B cell (primary cell): ENCODE data around the gene AP4M1.

ENCODE experiments used
- EZH2 ChIP-seq: IDR thresholded peaks from 2 replicates; pipeline ENCODE4 v1.6.1; 2012; ENCODE audit warnings: borderline replicate concordance, low read depth, mild to moderate bottlenecking, moderate library complexity, low read length; ENCODE audit not compliant: insufficient read depth, poor library complexity, severe bottlenecking
- TF ChIP-seq, protein P1 (sequence below): fragments of 200-600 bp; IDR thresholded peaks from one replicate; pipeline ENCODE4 v1.8.0; 2022; ENCODE audit warnings: antibody characterized with exemption, mild to moderate bottlenecking

DNA sequence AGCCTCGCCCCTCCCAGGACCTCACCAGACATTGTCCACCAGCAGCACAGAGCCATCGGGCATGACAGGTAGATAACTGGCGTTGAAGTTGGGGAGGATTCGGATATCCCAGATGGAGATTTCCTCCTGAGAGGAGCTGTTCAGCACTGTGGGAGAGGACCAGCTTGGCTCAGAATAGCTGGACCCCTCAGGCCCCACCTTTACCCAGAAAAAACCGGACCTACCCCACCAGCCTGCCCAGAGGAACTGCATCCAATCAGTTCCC lies 55.6 kb downstream of the AP4M1 start:
- TF ChIP-seq, protein P1, sequence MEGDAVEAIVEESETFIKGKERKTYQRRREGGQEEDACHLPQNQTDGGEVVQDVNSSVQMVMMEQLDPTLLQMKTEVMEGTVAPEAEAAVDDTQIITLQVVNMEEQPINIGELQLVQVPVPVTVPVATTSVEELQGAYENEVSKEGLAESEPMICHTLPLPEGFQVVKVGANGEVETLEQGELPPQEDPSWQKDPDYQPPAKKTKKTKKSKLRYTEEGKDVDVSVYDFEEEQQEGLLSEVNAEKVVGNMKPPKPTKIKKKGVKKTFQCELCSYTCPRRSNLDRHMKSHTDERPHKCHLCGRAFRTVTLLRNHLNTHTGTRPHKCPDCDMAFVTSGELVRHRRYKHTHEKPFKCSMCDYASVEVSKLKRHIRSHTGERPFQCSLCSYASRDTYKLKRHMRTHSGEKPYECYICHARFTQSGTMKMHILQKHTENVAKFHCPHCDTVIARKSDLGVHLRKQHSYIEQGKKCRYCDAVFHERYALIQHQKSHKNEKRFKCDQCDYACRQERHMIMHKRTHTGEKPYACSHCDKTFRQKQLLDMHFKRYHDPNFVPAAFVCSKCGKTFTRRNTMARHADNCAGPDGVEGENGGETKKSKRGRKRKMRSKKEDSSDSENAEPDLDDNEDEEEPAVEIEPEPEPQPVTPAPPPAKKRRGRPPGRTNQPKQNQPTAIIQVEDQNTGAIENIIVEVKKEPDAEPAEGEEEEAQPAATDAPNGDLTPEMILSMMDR, result no peak
- TF ChIP-seq EZH2, result no peak
